Esophagus squamous epithelium (tissue), 5 donors: ENCODE results near the gene OPCML. TPM values are rescaled to one million over a fixed set of nuclear protein-coding genes. Genes with fewer than 3 reads are reported as not detected.

Source experiments
- DNase-seq: peaks from one replicate; lab custom pipeline; 2025; lab: John Stamatoyannopoulos, UW
- H3K27ac ChIP-seq, 4 donors: fragments of 200-600 bp; sonication (generic); one replicate each; pipeline ENCODE4 v1.5.1; 2016 to 2019; ENCODE audit warnings: mild to moderate bottlenecking in 1 of 4
- H3K27me3 ChIP-seq, 4 donors: fragments of 200-600 bp; sonication (generic); 1 replicate in 3 of 4; 2 replicates in 1 of 4; pipeline versions ENCODE4 v1.5.1 to v1.6.0; 2017 to 2021; ENCODE audit warnings: antibody characterized with exemption in 1 of 4
- H3K36me3 ChIP-seq, 3 donors: fragments of 200-600 bp; sonication (generic); one replicate each; pipeline ENCODE4 v1.5.1; 2016 to 2019
- H3K4me1 ChIP-seq, 3 donors: fragments of 200-600 bp; sonication (generic); one replicate each; pipeline ENCODE4 v1.5.1; 2017 to 2019
- H3K4me3 ChIP-seq, 4 donors: fragments of 200-600 bp; sonication (generic); 1 replicate in 3 of 4; 2 replicates in 1 of 4; pipeline ENCODE4 v1.5.1; 2016 to 2019; ENCODE audit warnings: mild to moderate bottlenecking in 2 of 4, moderate library complexity in 1 of 4
- H3K9me3 ChIP-seq, 3 donors: fragments of 200-600 bp; sonication (generic); one replicate each; pipeline ENCODE4 v1.5.1; 2016 to 2019
- CTCF ChIP-seq, 6 experiments: fragments of 450-650 bp in 4 of 6; fragments of 200-600 bp in 2 of 6; sonication (generic) in 2 of 6; IDR thresholded peaks; one replicate each; pipeline ENCODE4 v1.5.1; 2016 to 2019; ENCODE audit warnings: antibody characterized with exemption in 6 of 6, mild to moderate bottlenecking in 4 of 6, moderate library complexity in 4 of 6
- POLR2A ChIP-seq, 4 donors: fragments of 450-650 bp; IDR thresholded peaks; one replicate each; pipeline ENCODE4 v1.6.1; 2017; ENCODE audit warnings: antibody characterized with exemption in 4 of 4, mild to moderate bottlenecking in 4 of 4, moderate library complexity in 3 of 4
- WGBS, 2 donors: methylation state at CpG; one replicate each; pipeline ENCODE4 v1.1.5; 2018; 5-methylcytosine and 5-hydroxymethylcytosine counted together
- intact Hi-C: fragments of 100-400 bp; cut with DNase I; formaldehyde crosslinking; loops from one replicate; pipeline ENCODE4 v1.15.0; 2022
- total RNA-seq, 4 donors: library from RNA; depleted of rRNA; stranded (reverse); fragments of >200 nt; gene quantifications; one replicate each; pipeline ENCODE4 v1.1.0, GENCODE V29; 2016
- donor health status: DM: yes; HTN: yes; CAD: no.

Gene OPCML
- total RNA-seq, 4 donors from 2014 or later: under 0.01 TPM; not detected in 3

GRCh38 chr11:133147625-133148024 lies 384.7 kb downstream of the OPCML start:
- no peak for DNase-seq
- TF ChIP-seq POLR2A (IDR thresholded peaks at IDR 0.05): no peak
- H3K4me3 ChIP-seq: no peak overlapping the region
- H3K4me1 ChIP-seq: no peaks in the 10 kb centered on the region
- H3K27me3 ChIP-seq: peaks cover 0 to 20% (median 0%) of the 10 kb centered on the region in 4 donors
- no peak overlapping the region for H3K27ac ChIP-seq
- no peaks in the 10 kb centered on the region for H3K9me3 ChIP-seq
- intact Hi-C loops: no loop called here
- WGBS, 2 donors: 86 to 95% methylated on average over 8 of the region's 8 CpGs
- no peaks in the 10 kb centered on the region for H3K36me3 ChIP-seq

GRCh38 chr11:133146697-133147306 lies 385.5 kb downstream of the OPCML start:
- Histone ChIP-seq H3K9me3 (no peaks in the 10 kb centered on the region), H3K27me3 (peaks cover 0 to 12% (median 0%) of the 10 kb centered on the region in 4 donors), H3K4me1 (no peaks in the 10 kb centered on the region), H3K36me3 (no peaks in the 10 kb centered on the region), H3K4me3 (no peak overlapping the region), H3K27ac (no peak overlapping the region)
- DNase-seq: no peak
- TF ChIP-seq CTCF (IDR thresholded peaks at IDR 0.05) (no peak), POLR2A (IDR thresholded peaks at IDR 0.05) (no peak)
- intact Hi-C loops: no loop called here
- whole genome bisulfite sequencing, 2 donors: 69 to 76% methylated on average over 6 of the region's 7 CpGs

GRCh38 chr11:133137939-133138338 lies 394.4 kb downstream of the OPCML start:
- intact Hi-C loops: loop anchor here (10.0 kb wide), 1 partner anchor 477 kb away; no protein-coding TSS in a partner anchor
- H3K4me3 ChIP-seq: no peak overlapping the region
- 50 to 58% methylated on average over 5 of the region's 5 CpGs for WGBS, 2 donors
- no peak for DNase-seq
- peaks cover 0 to 12% (median 0%) of the 10 kb centered on the region in 4 donors for H3K27me3 ChIP-seq
- H3K36me3 ChIP-seq: no peaks in the 10 kb centered on the region
- TF ChIP-seq CTCF (IDR thresholded peaks at IDR 0.05): no peak
- TF ChIP-seq POLR2A (IDR thresholded peaks at IDR 0.05): no peak
- no peaks in the 10 kb centered on the region for H3K4me1 ChIP-seq
- H3K27ac ChIP-seq: no peak overlapping the region
- no peaks in the 10 kb centered on the region for H3K9me3 ChIP-seq

GRCh38 chr11:133137270-133137669 lies 395.0 kb downstream of the OPCML start:
- intact Hi-C loops: loop anchor here (10.0 kb wide), 1 partner anchor 478 kb away; no protein-coding TSS in a partner anchor
- DNase-seq: no peak
- no peaks in the 10 kb centered on the region for H3K9me3 ChIP-seq

GRCh38 chr11:133136376-133136775 lies 395.9 kb downstream of the OPCML start:
- Histone ChIP-seq H3K4me1 (no peaks in the 10 kb centered on the region), H3K4me3 (no peak overlapping the region), H3K27ac (no peak overlapping the region), H3K36me3 (no peaks in the 10 kb centered on the region), H3K27me3 (peaks cover 0 to 12% (median 0%) of the 10 kb centered on the region in 4 donors), H3K9me3 (no peaks in the 10 kb centered on the region)
- TF ChIP-seq CTCF (IDR thresholded peaks at IDR 0.05): no peak
- no peak for TF ChIP-seq POLR2A (IDR thresholded peaks at IDR 0.05)
- DNase-seq: no peak
- WGBS, 2 donors: 54 to 76% methylated on average over 4 of the region's 4 CpGs
- intact Hi-C loops: loop anchor here (10.0 kb wide), 1 partner anchor 478 kb away; no protein-coding TSS in a partner anchor

More at GRCh38 chr11:133137270-133137669, 395.0 kb downstream of the OPCML start:
- H3K27ac ChIP-seq: no peak overlapping the region
- H3K4me1 ChIP-seq: no peaks in the 10 kb centered on the region
- no peaks in the 10 kb centered on the region for H3K36me3 ChIP-seq
- no peak overlapping the region for H3K4me3 ChIP-seq
- peaks cover 0 to 12% (median 0%) of the 10 kb centered on the region in 4 donors for H3K27me3 ChIP-seq
- 48 to 51% methylated on average over 2 of the region's 2 CpGs for WGBS, 2 donors
- no peak for TF ChIP-seq CTCF (IDR thresholded peaks at IDR 0.05)
- no peak for TF ChIP-seq POLR2A (IDR thresholded peaks at IDR 0.05)
